BE2C (cell line): ENCODE results near the gene TRPM5.

ENCODE experiments used
- DNase-seq: peaks from one replicate; pipeline ENCODE4 v3.0.0-alpha.2; 2020
- H3K27me3 ChIP-seq: fragments of 250-450 bp; sonication (Bioruptor Pico); 2 replicates; pipeline ENCODE4 v1.5.1; 2020; ENCODE audit warnings: mild to moderate bottlenecking
- H3K36me3 ChIP-seq: fragments of 250-450 bp; sonication (Bioruptor Pico); 2 replicates; pipeline ENCODE4 v1.5.1; 2020; ENCODE audit warnings: mild to moderate bottlenecking
- H3K4me1 ChIP-seq: fragments of 250-450 bp; sonication (Bioruptor Pico); 2 replicates; pipeline ENCODE4 v1.5.1; 2020
- H3K4me3 ChIP-seq: 2 replicates; pipeline ENCODE4 v1.5.1; 2011; ENCODE audit warnings: low read depth, low read length
- H3K9me3 ChIP-seq: fragments of 250-450 bp; sonication (Bioruptor Pico); 2 replicates; pipeline ENCODE4 v1.5.1; 2020
- CTCF ChIP-seq: IDR thresholded peaks from 2 replicates; pipeline ENCODE4 v1.5.1; 2012; ENCODE audit warnings: mild to moderate bottlenecking, low read depth, low read length

Gene TRPM5

GRCh38 chr11:2425506-2425905 is 18.8 kb downstream of the TRPM5 start:
- H3K4me1 ChIP-seq, result no peaks in the 10 kb centered on the region
- H3K4me3 ChIP-seq, result no peak overlapping the region
- H3K9me3 ChIP-seq, result no peaks in the 10 kb centered on the region
- no peaks in the 10 kb centered on the region for H3K36me3 ChIP-seq
- H3K27me3 ChIP-seq, result no peaks in the 10 kb centered on the region
- DNase-seq, result no peak
- TF ChIP-seq CTCF, result no peak

- Histone ChIP-seq H3K27me3 (no peaks in the 10 kb centered on the region), H3K36me3 (no peaks in the 10 kb centered on the region), H3K4me3 (no peak overlapping the region), H3K9me3 (no peaks in the 10 kb centered on the region), H3K4me1 (no peaks in the 10 kb centered on the region)
- no peak for DNase-seq
- TF ChIP-seq CTCF, result no peak
Observed at GRCh38 chr11:2424811-2425495, 19.4 kb downstream of the TRPM5 start.

GRCh38 chr11:2423157-2424025 is 20.9 kb downstream of the TRPM5 start:
- Histone ChIP-seq H3K4me3 (no peak overlapping the region), H3K4me1 (no peaks in the 10 kb centered on the region), H3K27me3 (no peaks in the 10 kb centered on the region), H3K9me3 (no peaks in the 10 kb centered on the region), H3K36me3 (no peaks in the 10 kb centered on the region)
- DNase-seq, result no peak
- TF ChIP-seq CTCF, result no peak

GRCh38 chr11:2422461-2423156 is 21.7 kb downstream of the TRPM5 start:
- H3K36me3 ChIP-seq, result no peaks in the 10 kb centered on the region
- H3K4me3 ChIP-seq, result no peak overlapping the region
- no peak for DNase-seq
- no peaks in the 10 kb centered on the region for H3K4me1 ChIP-seq
- H3K27me3 ChIP-seq, result no peaks in the 10 kb centered on the region
- no peaks in the 10 kb centered on the region for H3K9me3 ChIP-seq
- no peak for TF ChIP-seq CTCF

GRCh38 chr11:2421996-2422395 is 22.3 kb downstream of the TRPM5 start:
- no peaks in the 10 kb centered on the region for H3K4me1 ChIP-seq
- no peak overlapping the region for H3K4me3 ChIP-seq
- TF ChIP-seq CTCF, result no peak
- DNase-seq, result no peak
- H3K9me3 ChIP-seq, result no peaks in the 10 kb centered on the region
- no peaks in the 10 kb centered on the region for H3K36me3 ChIP-seq
- H3K27me3 ChIP-seq, result no peaks in the 10 kb centered on the region
